Measurements from ENCODE around the gene XYLB.

DNA sequence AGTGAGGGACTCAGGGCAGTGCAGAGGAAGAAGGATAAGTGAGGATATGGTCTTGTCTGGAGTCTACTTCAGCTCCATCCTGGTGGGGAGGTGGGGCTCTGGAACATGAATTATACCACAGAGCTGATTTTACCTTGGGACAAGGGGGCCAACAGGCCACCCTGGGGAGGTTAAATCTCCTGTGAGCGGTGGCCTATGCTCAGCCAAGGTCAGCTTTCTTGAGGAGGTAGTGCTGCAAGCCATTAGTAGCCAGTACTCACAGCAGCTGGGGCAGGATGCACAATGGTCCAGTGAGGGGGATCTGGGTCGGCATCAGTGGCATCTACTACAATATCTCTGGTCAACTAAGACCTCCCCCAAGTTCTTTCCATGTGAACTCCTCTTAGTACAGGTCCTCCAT, 49.7 kb downstream of the XYLB start:
- TF ChIP-seq, protein P1, sequence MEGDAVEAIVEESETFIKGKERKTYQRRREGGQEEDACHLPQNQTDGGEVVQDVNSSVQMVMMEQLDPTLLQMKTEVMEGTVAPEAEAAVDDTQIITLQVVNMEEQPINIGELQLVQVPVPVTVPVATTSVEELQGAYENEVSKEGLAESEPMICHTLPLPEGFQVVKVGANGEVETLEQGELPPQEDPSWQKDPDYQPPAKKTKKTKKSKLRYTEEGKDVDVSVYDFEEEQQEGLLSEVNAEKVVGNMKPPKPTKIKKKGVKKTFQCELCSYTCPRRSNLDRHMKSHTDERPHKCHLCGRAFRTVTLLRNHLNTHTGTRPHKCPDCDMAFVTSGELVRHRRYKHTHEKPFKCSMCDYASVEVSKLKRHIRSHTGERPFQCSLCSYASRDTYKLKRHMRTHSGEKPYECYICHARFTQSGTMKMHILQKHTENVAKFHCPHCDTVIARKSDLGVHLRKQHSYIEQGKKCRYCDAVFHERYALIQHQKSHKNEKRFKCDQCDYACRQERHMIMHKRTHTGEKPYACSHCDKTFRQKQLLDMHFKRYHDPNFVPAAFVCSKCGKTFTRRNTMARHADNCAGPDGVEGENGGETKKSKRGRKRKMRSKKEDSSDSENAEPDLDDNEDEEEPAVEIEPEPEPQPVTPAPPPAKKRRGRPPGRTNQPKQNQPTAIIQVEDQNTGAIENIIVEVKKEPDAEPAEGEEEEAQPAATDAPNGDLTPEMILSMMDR (conservative IDR thresholded peaks at IDR 0.05; ENCODE audit: low read length), result no peak
- no peak for TF ChIP-seq EZH2phosphoT487 (IDR thresholded peaks at IDR 0.05; ENCODE audit: borderline replicate concordance, low read depth, low read length)

Data from OCI-LY7 (cell line).